ENCODE data around the gene CDCA3. TPM values are rescaled to one million over a fixed set of nuclear protein-coding genes. Genes with fewer than 3 reads are reported as not detected.
"Not testable (repeated sequence)": the region's sequence is repeated elsewhere in the genome, so short reads cannot be mapped to it uniquely, and the experiment has no call there.

The CDCA3 gene
- total and polyA plus RNA-seq, 5 donors, result 0.50 to 1.8 (median 1.2) TPM; not detected in 1

DNA sequence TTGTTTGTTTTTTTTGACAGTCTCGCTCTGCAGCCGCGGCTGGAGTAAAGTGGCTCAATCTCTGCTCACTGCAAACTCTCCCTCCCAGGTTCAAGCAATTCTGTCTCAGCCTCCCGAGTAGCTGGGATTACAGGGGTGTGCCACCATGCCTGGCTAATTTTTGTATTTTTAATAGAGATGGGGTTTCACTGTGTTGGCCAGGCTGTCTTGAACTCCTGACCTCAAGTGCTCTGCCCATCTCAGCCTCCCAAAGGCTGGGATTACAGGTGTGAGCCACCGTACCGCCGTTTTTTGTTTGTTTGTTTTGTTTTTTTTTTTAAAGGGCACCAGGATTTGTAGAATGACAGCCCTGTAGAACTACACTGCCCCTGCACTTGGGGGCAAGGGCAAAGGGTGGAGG, 37.7 kb upstream of the CDCA3 start:
- H3K9me3 ChIP-seq (ENCODE audit: control insufficient read depth, low read length); H3K4me1 ChIP-seq (ENCODE audit: control insufficient read depth, insufficient read depth, low read length); H3K27ac ChIP-seq (ENCODE audit: low read length); ATAC-seq; H3K27me3 ChIP-seq (ENCODE audit: control insufficient read depth, insufficient read depth); DNase-seq; intact Hi-C loops (cut with DNase I); H3K4me3 ChIP-seq (ENCODE audit: low read length): not testable (repeated sequence)
- WGBS, result 82% methylated on average over 7 of the region's 7 CpGs

DNA sequence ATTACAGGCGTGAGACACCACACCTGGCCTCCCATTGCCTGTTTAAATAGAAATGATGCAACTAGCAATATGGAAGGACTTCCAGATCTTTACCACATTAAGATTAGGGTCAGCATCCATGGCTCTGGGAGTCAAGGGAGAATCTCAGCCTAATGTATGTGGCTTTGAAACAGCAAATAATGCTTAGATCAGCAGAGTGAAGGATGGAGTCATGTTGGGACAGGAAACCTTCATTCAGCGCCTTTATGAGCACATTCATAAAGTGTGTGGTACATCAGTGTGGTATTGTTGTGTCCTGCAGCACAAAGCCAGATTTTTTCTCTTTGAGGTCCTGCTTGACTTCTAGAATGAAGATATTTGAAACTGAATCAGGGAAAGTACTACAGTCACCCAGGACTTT, 37.3 kb upstream of the CDCA3 start:
- ATAC-seq (no peak), DNase-seq (no peak)
- H3K27ac ChIP-seq (ENCODE audit: low read length), result no peak overlapping the region
- no peak overlapping the region for H3K4me3 ChIP-seq (ENCODE audit: low read length)
- no peaks in the 10 kb centered on the region for H3K9me3 ChIP-seq (ENCODE audit: control insufficient read depth, low read length)
- intact Hi-C loops (cut with DNase I), result no loop called here
- WGBS, result 89% methylated on average over 2 of the region's 2 CpGs
- H3K4me1 ChIP-seq (ENCODE audit: control insufficient read depth, insufficient read depth, low read length), result peaks cover 2% of the 10 kb centered on the region
- no peaks in the 10 kb centered on the region for H3K27me3 ChIP-seq (ENCODE audit: control insufficient read depth, insufficient read depth)

DNA sequence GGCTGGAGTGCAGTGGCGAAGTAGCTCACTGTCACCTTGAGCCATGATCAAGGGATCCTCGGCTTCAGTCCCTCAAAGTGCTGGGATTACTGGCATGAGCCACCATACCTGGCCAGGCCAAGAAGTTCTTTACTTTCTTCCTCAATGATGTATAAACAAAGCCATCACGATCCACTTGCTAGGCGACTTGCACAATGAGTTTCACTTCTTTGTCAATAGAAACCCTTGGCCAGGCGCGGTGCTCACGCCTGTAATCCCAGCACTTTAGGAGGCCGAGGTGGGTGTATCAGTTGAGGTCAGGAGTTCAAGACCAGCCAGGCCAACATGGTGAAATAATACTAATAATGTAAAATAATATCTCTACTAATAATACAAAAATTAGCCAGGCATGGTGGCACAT, 36.4 kb upstream of the CDCA3 start:
- H3K27me3 ChIP-seq (ENCODE audit: control insufficient read depth, insufficient read depth), result no peaks in the 10 kb centered on the region
- no peaks in the 10 kb centered on the region for H3K9me3 ChIP-seq (ENCODE audit: control insufficient read depth, low read length)
- H3K4me3 ChIP-seq (ENCODE audit: low read length), result no peak overlapping the region
- no peak for ATAC-seq
- no peak overlapping the region for H3K27ac ChIP-seq (ENCODE audit: low read length)
- DNase-seq, result no peak
- peaks cover 2% of the 10 kb centered on the region for H3K4me1 ChIP-seq (ENCODE audit: control insufficient read depth, insufficient read depth, low read length)
- WGBS, result 82% methylated on average over 8 of the region's 8 CpGs
- intact Hi-C loops (cut with DNase I), result no loop called here

DNA sequence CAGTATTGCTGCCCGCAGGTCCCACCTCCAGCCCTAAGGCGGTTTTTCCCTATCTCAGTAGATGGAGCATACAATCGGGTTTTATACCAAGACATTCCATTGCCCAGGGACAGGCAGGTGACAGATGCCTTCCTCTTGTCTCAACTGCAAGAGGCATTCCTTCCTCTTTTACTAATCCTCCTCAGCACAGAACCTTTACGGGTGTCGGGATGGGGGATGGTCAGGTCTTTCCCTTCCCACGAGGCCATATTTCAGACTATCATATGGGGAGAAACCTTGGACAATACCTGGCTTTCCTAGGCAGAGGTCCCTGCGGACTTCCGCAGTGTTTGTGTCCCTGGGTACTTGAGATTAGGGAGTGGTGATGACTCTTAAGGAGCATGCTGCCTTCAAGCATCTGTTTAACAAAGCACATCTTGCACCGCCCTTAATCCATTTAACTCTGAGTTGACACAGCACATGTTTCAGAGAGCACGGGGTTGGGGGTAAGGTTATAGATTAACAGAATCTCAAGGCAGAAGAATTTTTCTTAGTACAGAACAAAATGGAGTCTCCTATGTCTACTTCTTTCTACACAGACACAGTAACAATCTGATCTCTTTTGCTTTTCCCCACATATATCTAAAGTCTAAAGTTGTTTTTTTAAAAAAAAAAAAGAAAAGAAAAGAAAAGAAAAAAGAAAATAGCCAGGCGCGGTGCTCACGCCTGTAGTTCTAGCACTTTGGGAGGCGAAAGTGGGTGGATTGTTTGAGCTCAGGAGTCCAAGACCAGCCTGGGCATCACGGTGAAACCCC, 35.3 kb upstream of the CDCA3 start:
- H3K27ac ChIP-seq (ENCODE audit: low read length); DNase-seq; H3K4me3 ChIP-seq (ENCODE audit: low read length); H3K9me3 ChIP-seq (ENCODE audit: control insufficient read depth, low read length); H3K4me1 ChIP-seq (ENCODE audit: control insufficient read depth, insufficient read depth, low read length); ATAC-seq; H3K27me3 ChIP-seq (ENCODE audit: control insufficient read depth, insufficient read depth); intact Hi-C loops (cut with DNase I): not testable (repeated sequence)
- WGBS, result 76% methylated on average over 12 of the region's 15 CpGs

DNA sequence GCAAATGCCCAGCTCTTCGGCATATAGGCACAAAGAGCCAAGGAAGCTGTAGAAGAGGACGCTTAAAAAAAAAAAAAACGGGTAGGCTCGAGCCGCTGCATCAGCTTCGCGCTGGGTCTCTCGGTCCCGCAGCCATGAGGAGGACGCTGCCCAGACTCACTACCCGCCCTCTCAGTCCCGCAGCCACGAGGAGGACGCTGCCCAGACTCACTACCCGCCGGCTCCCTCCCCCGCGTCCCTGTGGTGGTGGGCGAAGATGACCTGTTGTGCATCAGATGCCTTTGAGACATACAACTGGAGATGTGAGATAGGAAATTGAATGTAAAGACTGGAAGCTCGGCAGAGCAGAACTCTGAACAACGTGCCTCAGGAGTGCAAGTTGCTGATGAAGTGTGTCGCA, 33.5 kb upstream of the CDCA3 start:
- no peak overlapping the region for H3K27ac ChIP-seq (ENCODE audit: low read length)
- DNase-seq (no peak), ATAC-seq (peak in 1 of 2 donors; percentile 24)
- H3K4me1 ChIP-seq (ENCODE audit: control insufficient read depth, insufficient read depth, low read length), result no peaks in the 10 kb centered on the region
- H3K9me3 ChIP-seq (ENCODE audit: control insufficient read depth, low read length), result no peaks in the 10 kb centered on the region
- no peaks in the 10 kb centered on the region for H3K27me3 ChIP-seq (ENCODE audit: control insufficient read depth, insufficient read depth)
- intact Hi-C loops (cut with DNase I), result no loop called here
- 71% methylated on average over 22 of the region's 22 CpGs for WGBS
- H3K4me3 ChIP-seq (ENCODE audit: low read length), result no peak overlapping the region

- intact Hi-C loops (cut with DNase I), result no loop called here
- WGBS, result 96% methylated on average over 11 of the region's 11 CpGs
- ATAC-seq, result no peak
- H3K27me3 ChIP-seq (ENCODE audit: control insufficient read depth, insufficient read depth), result no peaks in the 10 kb centered on the region
- H3K4me1 ChIP-seq (ENCODE audit: control insufficient read depth, insufficient read depth, low read length), result no peaks in the 10 kb centered on the region
- no peaks in the 10 kb centered on the region for H3K9me3 ChIP-seq (ENCODE audit: control insufficient read depth, low read length)
- no peak overlapping the region for H3K4me3 ChIP-seq (ENCODE audit: low read length)
- no peak for DNase-seq
- H3K27ac ChIP-seq (ENCODE audit: low read length), result no peak overlapping the region
Observed at GRCh38 chr12:6883683-6884082, 32.6 kb upstream of the CDCA3 start.

GRCh38 chr12:6883252-6883651, 32.2 kb upstream of the CDCA3 start:
- Histone ChIP-seq H3K4me3 (ENCODE audit: low read length) (no peak overlapping the region), H3K27me3 (ENCODE audit: control insufficient read depth, insufficient read depth) (no peaks in the 10 kb centered on the region), H3K4me1 (ENCODE audit: control insufficient read depth, insufficient read depth, low read length) (no peaks in the 10 kb centered on the region), H3K27ac (ENCODE audit: low read length) (no peak overlapping the region), H3K9me3 (ENCODE audit: control insufficient read depth, low read length) (no peaks in the 10 kb centered on the region)
- intact Hi-C loops (cut with DNase I), result no loop called here
- DNase-seq, result no peak
- ATAC-seq, result no peak
- 99% methylated on average over 5 of the region's 5 CpGs for WGBS

DNA sequence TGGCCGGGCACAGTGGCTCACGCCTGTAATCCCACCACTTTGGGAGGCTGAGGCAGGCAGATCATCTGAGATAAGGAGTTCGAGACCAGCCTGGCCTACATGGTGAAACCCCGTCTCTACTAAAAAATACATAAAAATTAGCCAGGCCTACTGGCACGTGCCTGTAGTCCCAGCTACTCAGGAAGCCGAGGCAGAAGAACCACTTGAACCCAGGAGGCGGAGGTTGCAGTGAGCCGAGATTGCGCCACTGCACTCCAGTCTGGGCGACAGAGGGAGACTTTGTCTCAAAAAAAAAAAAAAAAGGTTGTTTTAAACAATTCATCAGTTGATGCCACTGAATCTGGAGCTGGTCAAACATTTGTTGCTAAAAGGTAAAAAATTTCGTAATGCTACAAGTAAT, 28.7 kb upstream of the CDCA3 start:
- WGBS, result 88% methylated on average over 11 of the region's 11 CpGs
- DNase-seq; H3K27me3 ChIP-seq (ENCODE audit: control insufficient read depth, insufficient read depth); intact Hi-C loops (cut with DNase I); H3K27ac ChIP-seq (ENCODE audit: low read length); H3K4me1 ChIP-seq (ENCODE audit: control insufficient read depth, insufficient read depth, low read length); H3K9me3 ChIP-seq (ENCODE audit: control insufficient read depth, low read length); H3K4me3 ChIP-seq (ENCODE audit: low read length); ATAC-seq: not testable (repeated sequence)

DNA sequence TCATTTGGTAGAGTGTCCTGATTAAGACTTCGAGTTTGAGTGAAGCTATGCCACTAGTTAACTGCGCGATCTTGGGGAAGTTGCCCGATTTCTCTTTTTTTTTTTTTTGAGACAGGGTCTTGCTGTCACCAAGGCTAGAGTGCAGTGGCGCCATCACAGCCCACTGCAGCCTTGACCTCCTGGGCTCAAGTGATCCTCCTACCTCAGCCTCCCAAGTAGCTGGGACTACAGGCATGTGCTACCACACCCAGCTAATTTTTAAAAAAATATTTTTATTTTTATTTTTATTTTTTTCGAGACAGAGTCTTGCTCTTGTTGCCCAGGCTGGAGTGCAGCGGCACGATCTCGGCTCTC, 22.9 kb upstream of the CDCA3 start:
- DNase-seq, result peak in 1 of 3 donors; percentile 60
- peak overlapping the region; percentile 76 for H3K27ac ChIP-seq (ENCODE audit: low read length)
- H3K9me3 ChIP-seq (ENCODE audit: control insufficient read depth, low read length); H3K27me3 ChIP-seq (ENCODE audit: control insufficient read depth, insufficient read depth); ATAC-seq; intact Hi-C loops (cut with DNase I); H3K4me1 ChIP-seq (ENCODE audit: control insufficient read depth, insufficient read depth, low read length): not testable (repeated sequence)
- peak overlapping the region; percentile 73 for H3K4me3 ChIP-seq (ENCODE audit: low read length)
- 52% methylated on average over 9 of the region's 9 CpGs for WGBS

DNA sequence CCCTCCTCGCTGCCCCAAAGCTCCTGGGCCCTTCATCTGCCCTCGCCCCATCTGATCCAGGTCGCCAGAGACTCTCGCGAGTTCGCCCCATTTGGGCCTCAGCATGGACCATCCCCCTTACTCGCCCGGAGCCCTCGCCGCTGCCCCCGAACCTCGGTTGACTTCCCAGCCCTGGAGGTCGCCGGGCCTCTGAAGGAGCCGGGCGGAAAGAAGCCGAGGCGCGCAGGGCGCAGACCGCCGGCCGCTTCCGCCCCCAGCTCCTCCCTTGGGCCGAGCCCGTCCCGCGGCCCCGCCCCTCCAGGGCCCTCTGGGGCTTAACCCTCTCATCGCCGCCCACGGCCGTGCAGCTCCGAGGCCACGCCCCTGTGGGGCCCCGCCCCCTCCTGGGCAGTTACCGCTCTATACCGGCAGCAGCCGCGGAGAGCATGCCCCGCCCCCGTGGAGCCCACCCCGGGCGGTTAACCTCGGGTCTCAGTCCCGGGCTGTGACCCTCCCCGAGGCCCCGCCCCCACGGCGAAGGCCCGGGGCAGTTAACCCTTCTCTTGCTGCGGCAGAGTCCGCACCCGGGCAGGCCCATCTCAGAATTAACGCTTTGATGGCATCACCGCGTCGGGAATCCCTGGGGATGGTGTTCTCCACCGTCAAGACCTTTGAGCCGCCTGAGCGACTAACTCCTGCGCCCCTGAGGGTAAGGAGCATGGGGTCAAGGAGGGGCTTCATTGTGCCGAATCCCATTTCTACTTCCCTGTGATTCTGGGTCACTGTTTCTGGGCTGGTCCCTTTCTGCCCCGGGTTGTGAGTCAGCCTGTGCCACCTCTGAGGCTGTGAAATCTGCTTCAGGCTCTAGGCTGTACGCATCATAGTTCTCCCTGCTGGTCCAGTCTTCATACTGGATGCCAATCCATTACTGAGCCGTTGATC, 22.3 kb upstream of the CDCA3 start, which contains the start of gene SPSB2:
TSS of gene SPSB2 (minus strand) at position 210 of the 921 bp plus-strand sequence. CDS start 402 bp downstream, outside the sequence.
- ATAC-seq, result peak; percentile 93 to 94
- under 1% methylated on average over 66 of the region's 66 CpGs for WGBS
- Histone ChIP-seq H3K27ac (ENCODE audit: low read length) (peak within 1 kb of the TSS; percentile 76), H3K4me1 (ENCODE audit: control insufficient read depth, insufficient read depth, low read length) (peaks cover 2% of the 10 kb centered on the region), H3K9me3 (ENCODE audit: control insufficient read depth, low read length) (no peaks in the 10 kb centered on the region), H3K27me3 (ENCODE audit: control insufficient read depth, insufficient read depth) (no peaks in the 10 kb centered on the region), H3K4me3 (ENCODE audit: low read length) (peak within 1 kb of the TSS; percentile 73)
- intact Hi-C loops (cut with DNase I), result no loop called here
- DNase-seq, result peak; percentile 99 to 100 (median 100)
